A549 (cell line): ENCODE results near the gene SHH. TPM values are rescaled to one million over a fixed set of nuclear protein-coding genes. Genes with fewer than 3 reads are reported as not detected.

Experiments used
- ATAC-seq, 2 experiments: fragments of 200-7000 bp in 1 of 2; fragments of >200 bp in 1 of 2; cut with Nextera tagmentation in 1 of 2; cut with Tn5 transposase in 1 of 2; 3 replicates each; pipeline versions ENCODE4 v1.8.0 to v1.9.1; 2018 to 2020; ENCODE audit warnings: mild to moderate bottlenecking in 1 of 2, moderate library complexity in 1 of 2
- CTCF ChIA-PET: fragments of 300-600 bp; sonication (Branson Sonifier 250); formaldehyde crosslinking; extraction: SDS; loops from one replicate; lab custom pipeline; 2021; ENCODE audit warnings: antibody characterized with exemption, inconsistent platforms; lab: Yijun Ruan, JAX
- POLR2A ChIA-PET: fragments of 350-600 bp; formaldehyde crosslinking; extraction: SDS; loops from one replicate; lab custom pipeline; 2021; ENCODE audit warnings: antibody characterized with exemption, inconsistent platforms; lab: Yijun Ruan, JAX
- DNase-seq, 2 experiments: peaks; one replicate each; pipeline versions ENCODE4 v3.0.0 to v3.0.0-alpha.2; 2011 to 2016; ENCODE audit warnings: low read depth in 1 of 2, low spot score in 1 of 2
- FAIRE-seq: peaks from 2 replicates; lab custom pipeline; 2011; peaks lifted over from hg19 to GRCh38; lab: Jason Lieb, UNC
- H3K27ac ChIP-seq, 2 experiments: fragments of >200 bp; sonication (Bioruptor Twin); formaldehyde crosslinking; 3 replicates each; pipeline ENCODE4 v1.5.1; 2016 to 2017
- H3K4me1 ChIP-seq: fragments of >200 bp; sonication (Bioruptor Twin); formaldehyde crosslinking; 3 replicates; pipeline ENCODE4 v1.6.1; 2016
- H3K4me2 ChIP-seq: fragments of >200 bp; sonication (Bioruptor Twin); formaldehyde crosslinking; 3 replicates; pipeline ENCODE4 v1.6.1; 2016
- H3K4me3 ChIP-seq: fragments of >200 bp; sonication (Bioruptor Twin); formaldehyde crosslinking; 3 replicates; pipeline ENCODE4 v1.5.1; 2016
- H3K9me3 ChIP-seq: fragments of >200 bp; sonication (Bioruptor Twin); formaldehyde crosslinking; 3 replicates; pipeline ENCODE4 v1.6.1; 2016
- CBX2 ChIP-seq: fragments of 200-600 bp; sonication (generic); IDR thresholded peaks from 2 replicates; pipeline ENCODE4 v1.6.1; 2016; ENCODE audit warnings: low read depth, mild to moderate bottlenecking, borderline replicate concordance
- CBX8 ChIP-seq: fragments of 200-600 bp; sonication (generic); IDR thresholded peaks from 2 replicates; pipeline ENCODE4 v1.6.1; 2016
- CHD4 ChIP-seq: fragments of 200-600 bp; sonication (generic); IDR thresholded peaks from 2 replicates; pipeline ENCODE4 v1.6.1; 2016; ENCODE audit warnings: antibody characterized with exemption, mild to moderate bottlenecking, borderline replicate concordance
- EHF ChIP-seq: fragments of 250-450 bp; sonication (Bioruptor Pico); IDR thresholded peaks from 2 replicates; pipeline ENCODE4 v1.5.0; 2020; ENCODE audit warnings: mild to moderate bottlenecking
- EHMT2 ChIP-seq: fragments of 200-600 bp; sonication (generic); IDR thresholded peaks from 2 replicates; pipeline ENCODE4 v1.6.1; 2016; ENCODE audit warnings: antibody characterized with exemption, low read depth, mild to moderate bottlenecking, moderate library complexity
- EP300 ChIP-seq, 2 experiments: fragments of >200 bp; sonication (Bioruptor Twin); formaldehyde crosslinking; IDR thresholded peaks; 2 replicates in 1 of 2; 3 replicates in 1 of 2; pipeline ENCODE4 v1.6.1; 2016 to 2017
- FOSB ChIP-seq: fragments of 250-450 bp; sonication (Bioruptor Pico); IDR thresholded peaks from 2 replicates; pipeline ENCODE4 v1.5.0; 2020; ENCODE audit warnings: mild to moderate bottlenecking, moderate library complexity
- FOSL2 ChIP-seq, 2 experiments: fragments of 450-650 bp in 1 of 2; fragments of >200 bp in 1 of 2; sonication (Bioruptor Twin) in 1 of 2; formaldehyde crosslinking; IDR thresholded peaks; 2 replicates each; pipeline versions ENCODE4 v1.5.0 to v1.6.1; 2016 to 2020; ENCODE audit warnings: mild to moderate bottlenecking in 1 of 2, moderate library complexity in 1 of 2
- FOXS1 ChIP-seq: fragments of 250-450 bp; sonication (Bioruptor Pico); IDR thresholded peaks from 2 replicates; pipeline ENCODE4 v1.5.0; 2020; ENCODE audit warnings: mild to moderate bottlenecking, moderate library complexity
- GATA3 ChIP-seq: IDR thresholded peaks from 2 replicates; pipeline ENCODE4 v1.6.1; 2012; ENCODE audit warnings: borderline replicate concordance
- HDAC2 ChIP-seq: fragments of 200-600 bp; sonication (generic); IDR thresholded peaks from 2 replicates; pipeline ENCODE4 v1.6.1; 2016
- KDM5A ChIP-seq: fragments of 200-600 bp; sonication (generic); IDR thresholded peaks from 2 replicates; pipeline ENCODE4 v1.6.1; 2016; ENCODE audit warnings: antibody characterized with exemption, mild to moderate bottlenecking
- MAZ ChIP-seq: fragments of 150-350 bp; IDR thresholded peaks from 2 replicates; pipeline ENCODE4 v1.6.1; 2014; ENCODE audit warnings: antibody characterized with exemption, low read depth, low read length, borderline replicate concordance
- NPAS2 ChIP-seq: fragments of 250-450 bp; sonication (Bioruptor Pico); IDR thresholded peaks from 2 replicates; pipeline ENCODE4 v1.8.0; 2022; ENCODE audit warnings: mild to moderate bottlenecking, moderate library complexity, borderline replicate concordance
- PHF8 ChIP-seq: fragments of 200-600 bp; sonication (generic); IDR thresholded peaks from 2 replicates; pipeline ENCODE4 v1.6.1; 2016; ENCODE audit warnings: low read depth, mild to moderate bottlenecking, antibody characterized with exemption, moderate library complexity, borderline replicate concordance
- POLR2AphosphoS2 ChIP-seq: conservative IDR thresholded peaks from 2 replicates; pipeline ENCODE4 v1.6.1; 2012; ENCODE audit warnings: low read length, improper control_type of control experiment, inconsistent platforms
- RAD21 ChIP-seq, 2 experiments: fragments of >200 bp in 1 of 2; sonication (Bioruptor Twin) in 1 of 2; formaldehyde crosslinking in 1 of 2; IDR thresholded peaks in 1 of 2; conservative IDR thresholded peaks in 1 of 2; 2 replicates in 1 of 2; 3 replicates in 1 of 2; pipeline ENCODE4 v1.6.1; 2012 to 2018; ENCODE audit warnings: inconsistent platforms in 1 of 2
- RFX5 ChIP-seq: fragments of 450-650 bp; IDR thresholded peaks from 2 replicates; pipeline ENCODE4 v1.7.1; 2014; ENCODE audit warnings: antibody characterized with exemption, mild to moderate bottlenecking, moderate library complexity
- SREBF2 ChIP-seq: fragments of 450-650 bp; IDR thresholded peaks from 2 replicates; pipeline ENCODE4 v1.6.1; 2014; ENCODE audit warnings: mild to moderate bottlenecking, moderate library complexity
- ZSCAN20 ChIP-seq: fragments of 250-450 bp; sonication (Bioruptor Pico); IDR thresholded peaks from 2 replicates; pipeline ENCODE4 v1.8.0; 2022; ENCODE audit warnings: mild to moderate bottlenecking, moderate library complexity
- WGBS: methylation state at CpG from one replicate; pipeline ENCODE4 v1.1.6; 2017; ENCODE audit errors: missing lambda C conversion rate; 5-methylcytosine and 5-hydroxymethylcytosine counted together
- polyA plus RNA-seq, 4 experiments: library from polyadenylated mRNA; depleted of rRNA in 3 of 4; stranded (reverse); fragments of >200 nt; fragmentation: RNase III in 1 of 4; extraction: RNeasy Plus Mini Kit Qiagen cat#74134 plus additional on column Dnase treatment in 1 of 4; gene quantifications; 2 replicates in 3 of 4; 3 replicates in 1 of 4; pipeline ENCODE4 v1.2.3, GENCODE V29; 2011 to 2017
- TF ChIP-seq, protein P1 (sequence below): IDR thresholded peaks from 2 replicates; pipeline ENCODE4 v1.6.1; 2012
- TF ChIP-seq, protein P2 (sequence below): fragments of 250-450 bp; sonication (Bioruptor Pico); IDR thresholded peaks from 2 replicates; pipeline ENCODE4 v1.5.0; 2021; ENCODE audit warnings: mild to moderate bottlenecking, moderate library complexity, borderline replicate concordance
- TF ChIP-seq, protein P3 (sequence below): fragments of >200 bp; sonication (Bioruptor Twin); formaldehyde crosslinking; IDR thresholded peaks from 3 replicates; pipeline ENCODE4 v1.6.1; 2016
- TF ChIP-seq, protein P4 (sequence below): fragments of 450-650 bp; IDR thresholded peaks from 2 replicates; pipeline ENCODE4 v1.6.1; 2014; ENCODE audit warnings: antibody characterized with exemption
- TF ChIP-seq, protein P5 (sequence below): IDR thresholded peaks from 2 replicates; pipeline ENCODE4 v1.6.1; 2012

Gene SHH
- polyA plus RNA-seq, 2 of the 4 experiments (the other 2 are of a cell fraction), result 0.84 to 1.2 TPM

DNA sequence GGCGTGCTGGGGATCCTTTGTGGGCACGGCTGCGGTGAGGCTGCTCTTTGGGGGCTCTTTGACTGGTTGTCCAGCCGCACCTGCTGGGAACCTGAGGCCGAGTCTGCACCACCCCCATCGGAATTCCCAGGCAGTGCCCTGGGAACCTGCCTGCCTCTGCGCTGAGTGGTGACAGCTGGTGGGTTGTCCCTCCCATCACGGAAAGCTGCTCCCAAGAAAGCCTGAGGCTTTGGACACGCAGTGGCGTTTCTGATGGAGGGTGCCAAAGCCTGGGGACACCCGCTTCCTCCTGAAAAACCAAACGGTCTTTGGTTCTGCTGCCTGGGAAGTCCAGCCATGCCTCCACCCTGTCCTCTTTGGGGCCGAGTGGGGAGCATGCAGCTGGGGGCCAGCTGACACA is 21.4 kb upstream of the SHH start (continued):
- TF ChIP-seq GATA3 (no peak), PHF8 (no peak)
- TF ChIP-seq, all 56 proteins: peak for 0

DNA sequence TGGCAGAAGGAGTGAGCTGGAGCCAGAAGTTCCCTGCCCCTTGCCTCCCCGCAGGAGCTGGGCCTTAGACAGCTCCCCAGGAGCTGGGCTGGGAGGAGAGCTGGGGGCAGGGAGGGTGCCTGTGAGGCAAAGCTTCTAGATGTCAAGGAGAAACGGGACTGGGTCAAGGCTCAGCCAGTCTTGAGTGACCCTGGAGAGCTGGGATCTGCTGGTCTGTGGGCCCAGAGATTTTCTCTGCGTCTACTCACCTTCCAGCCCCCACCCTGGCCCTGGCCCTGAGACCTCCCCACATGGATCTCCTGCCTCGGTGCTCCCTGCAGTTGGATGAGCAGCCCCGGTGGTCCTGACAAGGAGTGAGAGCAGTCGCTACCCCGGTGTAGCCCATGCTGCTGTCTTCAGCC is 20.3 kb upstream of the SHH start:
- Histone ChIP-seq H3K27ac (peak overlapping the region; percentile 4 to 63; a peak in 3 of 6 replicates), H3K9me3 (no peaks in the 10 kb centered on the region), H3K4me3 (no peak overlapping the region), H3K4me2 (no peak overlapping the region), H3K4me1 (peaks cover 23% of the 10 kb centered on the region; the same call in 1 of the 3 replicates)
- FAIRE-seq (no peak), DNase-seq (no peak), ATAC-seq (no peak)
- TF ChIP-seq HDAC2 (no peak), FOSL2 (IDR thresholded peaks at IDR 0.05) (no peak), FOSL2 (CRISPR knock-in tag; IDR thresholded peaks at IDR 0.05) (no peak), FOSB (CRISPR knock-in tag) (no peak), EHMT2 (no peak), GATA3 (no peak), SREBF2 (no peak), MAZ (no peak)
- TF ChIP-seq, protein P1, sequence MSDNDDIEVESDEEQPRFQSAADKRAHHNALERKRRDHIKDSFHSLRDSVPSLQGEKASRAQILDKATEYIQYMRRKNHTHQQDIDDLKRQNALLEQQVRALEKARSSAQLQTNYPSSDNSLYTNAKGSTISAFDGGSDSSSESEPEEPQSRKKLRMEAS, result no peak
- TF ChIP-seq, protein P2, sequence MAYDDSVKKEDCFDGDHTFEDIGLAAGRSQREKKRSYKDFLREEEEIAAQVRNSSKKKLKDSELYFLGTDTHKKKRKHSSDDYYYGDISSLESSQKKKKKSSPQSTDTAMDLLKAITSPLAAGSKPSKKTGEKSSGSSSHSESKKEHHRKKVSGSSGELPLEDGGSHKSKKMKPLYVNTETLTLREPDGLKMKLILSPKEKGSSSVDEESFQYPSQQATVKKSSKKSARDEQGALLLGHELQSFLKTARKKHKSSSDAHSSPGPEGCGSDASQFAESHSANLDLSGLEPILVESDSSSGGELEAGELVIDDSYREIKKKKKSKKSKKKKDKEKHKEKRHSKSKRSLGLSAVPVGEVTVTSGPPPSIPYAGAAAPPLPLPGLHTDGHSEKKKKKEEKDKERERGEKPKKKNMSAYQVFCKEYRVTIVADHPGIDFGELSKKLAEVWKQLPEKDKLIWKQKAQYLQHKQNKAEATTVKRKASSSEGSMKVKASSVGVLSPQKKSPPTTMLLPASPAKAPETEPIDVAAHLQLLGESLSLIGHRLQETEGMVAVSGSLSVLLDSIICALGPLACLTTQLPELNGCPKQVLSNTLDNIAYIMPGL, result no peak
- ChIA-PET CTCF (interaction anchor here (0.6 to 1.1 kb wide), 4 partner anchors 9 to 941 kb away, joined by 3 to 6 read pairs (median 4); no protein-coding TSS in a partner anchor), POLR2A (no interaction called here)
- WGBS, result 70% methylated on average over 6 of the region's 7 CpGs

DNA sequence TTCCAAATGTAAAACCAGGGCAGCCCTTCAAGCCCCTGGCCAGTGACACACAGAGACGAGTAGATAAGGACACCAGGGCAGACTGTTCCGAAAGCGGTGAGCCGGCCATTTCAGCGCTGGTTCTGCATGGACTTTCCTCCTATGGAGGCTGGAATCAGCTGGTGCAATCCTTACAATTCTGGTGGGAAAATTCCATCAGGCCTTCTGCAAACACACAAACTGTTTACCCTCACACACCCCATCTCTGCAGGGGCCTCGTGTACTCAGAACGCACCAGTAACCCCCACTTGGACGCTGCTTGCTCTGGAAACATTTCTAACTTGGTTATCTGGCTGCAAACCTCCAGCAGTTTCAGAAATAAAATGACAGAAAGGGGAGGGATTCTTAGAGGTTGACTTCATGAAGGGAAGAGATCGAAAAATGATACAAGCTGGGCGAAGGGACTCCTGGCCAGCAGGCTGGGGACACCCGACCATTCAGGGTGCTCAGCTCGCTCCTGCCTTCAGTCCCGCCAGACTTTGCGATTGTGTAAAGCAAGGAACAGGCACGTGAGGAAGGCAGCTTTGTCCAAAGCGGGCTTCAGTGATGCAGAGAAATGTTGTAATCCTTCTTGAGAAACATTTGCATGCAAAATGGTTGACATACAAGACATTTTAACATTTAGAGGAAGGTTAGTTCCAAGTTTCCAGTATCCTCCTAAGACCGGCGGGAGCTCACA is 19.7 kb upstream of the SHH start:
- CTCF ChIA-PET, result interaction anchor here (0.6 to 1.1 kb wide), 3 partner anchors 29 to 942 kb away, joined by 3 to 4 read pairs (median 3); no protein-coding TSS in a partner anchor
- 71% methylated on average over 18 of the region's 18 CpGs for WGBS
- Histone ChIP-seq H3K27ac (peak overlapping the region; percentile 42 to 63), H3K4me3 (no peak overlapping the region), H3K4me2 (0 out of 3 replicates have a peak overlapping the region, but pooled peaks have one; percentile 27), H3K9me3 (no peaks in the 10 kb centered on the region), H3K4me1 (peaks cover 25% of the 10 kb centered on the region; the same call in 2 of the 3 replicates)
- FAIRE-seq, result no peak
- peak in 1 of 2 experiments; percentile 25 for DNase-seq
- POLR2A ChIA-PET, result no interaction called here
- ATAC-seq, result no peak
- TF ChIP-seq EP300 (IDR thresholded peaks at IDR 0.05) (no peak), KDM5A (no peak), CBX2 (no peak), POLR2AphosphoS2 (no peak), EHF (CRISPR knock-in tag) (no peak), RAD21 (conservative IDR thresholded peaks at IDR 0.05 in 1 of 2, IDR thresholded peaks at IDR 0.05 in 1 of 2) (no peak), NPAS2 (CRISPR knock-in tag) (no peak), RFX5 (no peak), FOXS1 (CRISPR knock-in tag) (no peak), PHF8 (no peak), CHD4 (no peak), ZSCAN20 (no peak), CBX8 (no peak)
- TF ChIP-seq, protein P3, sequence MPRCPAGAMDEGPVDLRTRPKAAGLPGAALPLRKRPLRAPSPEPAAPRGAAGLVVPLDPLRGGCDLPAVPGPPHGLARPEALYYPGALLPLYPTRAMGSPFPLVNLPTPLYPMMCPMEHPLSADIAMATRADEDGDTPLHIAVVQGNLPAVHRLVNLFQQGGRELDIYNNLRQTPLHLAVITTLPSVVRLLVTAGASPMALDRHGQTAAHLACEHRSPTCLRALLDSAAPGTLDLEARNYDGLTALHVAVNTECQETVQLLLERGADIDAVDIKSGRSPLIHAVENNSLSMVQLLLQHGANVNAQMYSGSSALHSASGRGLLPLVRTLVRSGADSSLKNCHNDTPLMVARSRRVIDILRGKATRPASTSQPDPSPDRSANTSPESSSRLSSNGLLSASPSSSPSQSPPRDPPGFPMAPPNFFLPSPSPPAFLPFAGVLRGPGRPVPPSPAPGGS, result no peak
- TF ChIP-seq, protein P4, sequence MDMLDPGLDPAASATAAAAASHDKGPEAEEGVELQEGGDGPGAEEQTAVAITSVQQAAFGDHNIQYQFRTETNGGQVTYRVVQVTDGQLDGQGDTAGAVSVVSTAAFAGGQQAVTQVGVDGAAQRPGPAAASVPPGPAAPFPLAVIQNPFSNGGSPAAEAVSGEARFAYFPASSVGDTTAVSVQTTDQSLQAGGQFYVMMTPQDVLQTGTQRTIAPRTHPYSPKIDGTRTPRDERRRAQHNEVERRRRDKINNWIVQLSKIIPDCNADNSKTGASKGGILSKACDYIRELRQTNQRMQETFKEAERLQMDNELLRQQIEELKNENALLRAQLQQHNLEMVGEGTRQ, result no peak
- TF ChIP-seq, protein P5, sequence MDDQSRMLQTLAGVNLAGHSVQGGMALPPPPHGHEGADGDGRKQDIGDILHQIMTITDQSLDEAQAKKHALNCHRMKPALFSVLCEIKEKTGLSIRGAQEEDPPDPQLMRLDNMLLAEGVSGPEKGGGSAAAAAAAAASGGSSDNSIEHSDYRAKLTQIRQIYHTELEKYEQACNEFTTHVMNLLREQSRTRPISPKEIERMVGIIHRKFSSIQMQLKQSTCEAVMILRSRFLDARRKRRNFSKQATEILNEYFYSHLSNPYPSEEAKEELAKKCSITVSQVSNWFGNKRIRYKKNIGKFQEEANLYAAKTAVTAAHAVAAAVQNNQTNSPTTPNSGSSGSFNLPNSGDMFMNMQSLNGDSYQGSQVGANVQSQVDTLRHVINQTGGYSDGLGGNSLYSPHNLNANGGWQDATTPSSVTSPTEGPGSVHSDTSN, result no peak
